CD4-positive, alpha-beta T cell treated with Interleukin-15 for 1 hour (primary cell): ENCODE results near the gene IFNA10.
"Not testable (repeated sequence)": the region's sequence is repeated elsewhere in the genome, so short reads cannot be mapped to it uniquely, and the experiment has no call there.

Source experiments
- DNase-seq: peaks from one replicate; pipeline ENCODE4 v3.0.0-alpha.2; 2020

The IFNA10 gene

GRCh38 chr9:21187487-21187886 is 19.5 kb downstream of the IFNA10 start, which contains the start of gene IFNA4:
TSS of gene IFNA4 (minus strand) at chr9:21187587. CDS start at chr9:21187531, 56 bp downstream.
- not testable (repeated sequence) for DNase-seq

- DNase-seq = peak; percentile 31
Measured at GRCh38 chr9:21182810-21183736, 23.9 kb downstream of the IFNA10 start.

- no peak for DNase-seq
Measured at GRCh38 chr9:21174671-21175070, 32.3 kb downstream of the IFNA10 start.

GRCh38 chr9:21172156-21172555 is 34.8 kb downstream of the IFNA10 start:
- no peak for DNase-seq

GRCh38 chr9:21171351-21171750 is 35.6 kb downstream of the IFNA10 start:
- DNase-seq = no peak

- DNase-seq = not testable (repeated sequence)
Measured at GRCh38 chr9:21166560-21166959, 40.4 kb downstream of the IFNA10 start, which contains the start of gene IFNA21. TSS of gene IFNA21 (minus strand) at chr9:21166660. CDS start at chr9:21166612, 48 bp downstream.

GRCh38 chr9:21165516-21165915 is 41.4 kb downstream of the IFNA10 start:
- DNase-seq = no peak

- no peak for DNase-seq
Measured at GRCh38 chr9:21160178-21160577, 46.8 kb downstream of the IFNA10 start.
